HEK293T (cell line): ENCODE results near the gene HS6ST1.

Experiments used
- ARNT ChIP-seq: fragments of 450-650 bp; IDR thresholded peaks from 2 replicates; pipeline ENCODE4 v1.6.1; 2017; ENCODE audit warnings: mild to moderate bottlenecking
- BHLHE40 ChIP-seq: fragments of 450-650 bp; IDR thresholded peaks from 2 replicates; pipeline ENCODE4 v1.6.1; 2016; ENCODE audit warnings: mild to moderate bottlenecking, moderate library complexity, borderline replicate concordance
- CTBP1 ChIP-seq: fragments of 450-650 bp; IDR thresholded peaks from 2 replicates; pipeline ENCODE4 v1.6.1; 2016; ENCODE audit warnings: borderline replicate concordance
- ELF4 ChIP-seq: fragments of 450-650 bp; IDR thresholded peaks from 2 replicates; pipeline ENCODE4 v1.6.1; 2017; ENCODE audit warnings: antibody characterized with exemption
- FOXA1 ChIP-seq: fragments of 450-650 bp; IDR thresholded peaks from 2 replicates; pipeline ENCODE4 v1.6.1; 2016; ENCODE audit warnings: mild to moderate bottlenecking
- FOXK2 ChIP-seq: fragments of 450-650 bp; IDR thresholded peaks from 2 replicates; pipeline ENCODE4 v1.6.1; 2016; ENCODE audit warnings: mild to moderate bottlenecking
- FOXM1 ChIP-seq: fragments of 450-650 bp; IDR thresholded peaks from 2 replicates; pipeline ENCODE4 v1.6.1; 2017; ENCODE audit warnings: mild to moderate bottlenecking, borderline replicate concordance
- HDGF ChIP-seq: fragments of 450-650 bp; IDR thresholded peaks from 2 replicates; pipeline ENCODE4 v1.6.1; 2017; ENCODE audit warnings: antibody characterized with exemption, borderline replicate concordance
- L3MBTL2 ChIP-seq: fragments of 450-650 bp; conservative IDR thresholded peaks from 2 replicates; pipeline ENCODE4 v1.6.1; 2016; ENCODE audit warnings: mild to moderate bottlenecking
- NFRKB ChIP-seq: fragments of 450-650 bp; IDR thresholded peaks from 2 replicates; pipeline ENCODE4 v1.6.1; 2016; ENCODE audit warnings: mild to moderate bottlenecking, moderate library complexity
- SP1 ChIP-seq: fragments of 450-650 bp; IDR thresholded peaks from 2 replicates; pipeline ENCODE4 v1.6.1; 2017
- SUZ12 ChIP-seq: fragments of 450-650 bp; IDR thresholded peaks from 2 replicates; pipeline ENCODE4 v1.6.1; 2016; ENCODE audit warnings: mild to moderate bottlenecking
- TARDBP ChIP-seq: fragments of 450-650 bp; IDR thresholded peaks from 2 replicates; pipeline ENCODE4 v1.6.1; 2016
- TF ChIP-seq, protein P1 (sequence below): fragments of 450-650 bp; IDR thresholded peaks from 2 replicates; pipeline ENCODE4 v1.6.1; 2016

DNA sequence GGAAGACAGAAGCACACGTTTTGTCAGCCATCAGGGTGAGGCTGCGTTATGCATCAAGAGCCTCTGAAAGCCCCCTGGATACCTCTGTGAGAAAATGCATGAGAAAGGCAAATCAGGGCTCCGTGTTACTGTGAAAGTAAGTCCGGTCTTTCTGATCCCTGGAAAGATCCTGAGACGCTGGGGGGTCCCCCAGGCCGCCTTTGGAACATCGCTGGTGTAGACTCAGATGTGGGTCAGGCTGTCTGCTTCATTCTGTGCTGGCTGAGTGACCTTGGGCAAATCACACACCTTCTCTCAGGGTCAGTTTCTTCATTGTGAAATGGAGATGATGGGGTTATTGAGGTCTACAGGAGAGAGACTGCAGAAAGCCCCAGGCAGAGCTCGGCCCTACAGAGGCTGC lies 42.0 kb upstream of the HS6ST1 start:
- TF ChIP-seq SP1 (no peak), FOXA1 (no peak), CTBP1 (no peak), HDGF (no peak), BHLHE40 (no peak), L3MBTL2 (no peak), NFRKB (no peak), FOXM1 (no peak), SUZ12 (no peak), TARDBP (no peak), FOXK2 (no peak), ARNT (no peak), ELF4 (no peak)
- TF ChIP-seq, protein P1, sequence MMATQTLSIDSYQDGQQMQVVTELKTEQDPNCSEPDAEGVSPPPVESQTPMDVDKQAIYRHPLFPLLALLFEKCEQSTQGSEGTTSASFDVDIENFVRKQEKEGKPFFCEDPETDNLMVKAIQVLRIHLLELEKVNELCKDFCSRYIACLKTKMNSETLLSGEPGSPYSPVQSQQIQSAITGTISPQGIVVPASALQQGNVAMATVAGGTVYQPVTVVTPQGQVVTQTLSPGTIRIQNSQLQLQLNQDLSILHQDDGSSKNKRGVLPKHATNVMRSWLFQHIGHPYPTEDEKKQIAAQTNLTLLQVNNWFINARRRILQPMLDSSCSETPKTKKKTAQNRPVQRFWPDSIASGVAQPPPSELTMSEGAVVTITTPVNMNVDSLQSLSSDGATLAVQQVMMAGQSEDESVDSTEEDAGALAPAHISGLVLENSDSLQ = no peak
